Stimulated activated CD4-positive, alpha-beta T cell treated with anti-CD3 and anti-CD28 coated beads, Interleukin-12 subunit alpha, Interleukin-12 subunit beta, amount 100 ng/mL, for 4 hours (primary cell): Measurements from ENCODE around the gene PUS7L.
A peak's percentile ranks its signal among the peaks of the same experiment; 100 is the strongest.
"Not testable (repeated sequence)": the region's sequence is repeated elsewhere in the genome, so short reads cannot be mapped to it uniquely, and the experiment has no call there.

ENCODE experiments used
- DNase-seq: peaks from one replicate; pipeline ENCODE4 v3.0.0-alpha.2; 2020

PUS7L gene, protein sequence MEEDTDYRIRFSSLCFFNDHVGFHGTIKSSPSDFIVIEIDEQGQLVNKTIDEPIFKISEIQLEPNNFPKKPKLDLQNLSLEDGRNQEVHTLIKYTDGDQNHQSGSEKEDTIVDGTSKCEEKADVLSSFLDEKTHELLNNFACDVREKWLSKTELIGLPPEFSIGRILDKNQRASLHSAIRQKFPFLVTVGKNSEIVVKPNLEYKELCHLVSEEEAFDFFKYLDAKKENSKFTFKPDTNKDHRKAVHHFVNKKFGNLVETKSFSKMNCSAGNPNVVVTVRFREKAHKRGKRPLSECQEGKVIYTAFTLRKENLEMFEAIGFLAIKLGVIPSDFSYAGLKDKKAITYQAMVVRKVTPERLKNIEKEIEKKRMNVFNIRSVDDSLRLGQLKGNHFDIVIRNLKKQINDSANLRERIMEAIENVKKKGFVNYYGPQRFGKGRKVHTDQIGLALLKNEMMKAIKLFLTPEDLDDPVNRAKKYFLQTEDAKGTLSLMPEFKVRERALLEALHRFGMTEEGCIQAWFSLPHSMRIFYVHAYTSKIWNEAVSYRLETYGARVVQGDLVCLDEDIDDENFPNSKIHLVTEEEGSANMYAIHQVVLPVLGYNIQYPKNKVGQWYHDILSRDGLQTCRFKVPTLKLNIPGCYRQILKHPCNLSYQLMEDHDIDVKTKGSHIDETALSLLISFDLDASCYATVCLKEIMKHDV

DNA sequence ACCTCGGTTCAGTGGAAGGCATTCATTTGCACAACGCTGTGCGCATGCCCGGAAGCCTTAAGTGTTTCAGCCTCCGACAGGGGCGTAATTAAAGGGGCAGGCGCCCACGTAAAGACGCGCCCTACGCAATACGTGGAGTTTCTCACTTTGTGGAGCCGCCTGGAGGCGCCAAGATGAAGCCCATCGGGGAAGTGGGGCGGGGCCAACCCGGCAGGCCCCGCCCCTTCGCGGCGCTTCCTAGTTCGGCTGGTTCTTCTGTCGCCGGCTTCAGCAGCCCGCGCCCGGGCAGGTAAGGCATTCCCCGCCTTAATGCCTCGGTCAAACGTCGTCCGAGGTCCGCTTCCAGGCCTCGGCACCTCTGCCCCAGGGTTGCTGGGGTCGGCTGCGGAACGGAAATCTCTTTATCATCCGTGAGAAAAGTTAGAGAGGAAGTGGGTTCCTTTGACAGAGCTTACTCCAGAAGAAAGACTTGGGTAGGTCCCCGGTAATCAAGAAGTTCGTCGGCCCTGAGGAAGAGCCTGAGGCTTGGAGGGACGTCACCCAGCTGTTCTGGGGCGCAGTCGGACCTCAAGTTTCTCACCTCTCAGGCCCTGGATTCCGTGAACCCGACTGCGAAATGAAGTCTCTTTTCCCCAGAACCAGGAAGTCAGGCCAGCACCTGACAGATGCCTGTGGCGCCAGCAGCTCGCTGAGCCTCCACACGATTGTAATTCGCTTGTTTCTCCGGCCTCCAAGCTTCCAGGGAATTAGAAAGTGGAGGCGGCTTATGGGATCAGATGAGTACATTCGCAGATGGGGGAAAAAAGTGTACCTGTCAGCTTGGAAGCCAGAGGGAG, at the start of gene PUS7L, which contains the start of gene IRAK4:
Gene PUS7L, minus strand, starts transcription at position 63 of the 836 bp plus-strand sequence. CDS start 3,545 bp downstream, outside the sequence.
Gene IRAK4, plus strand, starts transcription at position 224 of the 836 bp plus-strand sequence. CDS start 9,161 bp downstream, outside the sequence.
- DNase-seq, result peak; percentile 91

DNA sequence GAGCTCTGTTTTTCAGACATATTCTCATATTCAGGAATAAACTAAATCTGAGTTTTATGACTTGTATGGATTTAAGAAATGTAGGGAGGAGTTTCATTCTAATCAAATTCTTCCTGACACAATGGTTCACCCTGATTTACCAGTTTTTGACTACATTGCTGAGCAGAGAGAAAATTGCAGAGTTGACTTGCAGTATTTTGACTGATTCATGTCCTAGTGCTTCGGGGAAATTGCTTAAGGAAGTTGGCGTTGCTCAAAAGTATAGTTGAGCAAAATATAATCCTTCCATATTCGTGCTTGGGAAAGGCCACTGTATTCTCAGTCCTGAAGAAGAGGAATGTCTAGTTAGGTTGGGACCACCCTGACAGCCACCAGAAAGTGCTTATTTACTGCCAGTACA, 48.8 kb upstream of the PUS7L start:
- DNase-seq, result no peak

DNA sequence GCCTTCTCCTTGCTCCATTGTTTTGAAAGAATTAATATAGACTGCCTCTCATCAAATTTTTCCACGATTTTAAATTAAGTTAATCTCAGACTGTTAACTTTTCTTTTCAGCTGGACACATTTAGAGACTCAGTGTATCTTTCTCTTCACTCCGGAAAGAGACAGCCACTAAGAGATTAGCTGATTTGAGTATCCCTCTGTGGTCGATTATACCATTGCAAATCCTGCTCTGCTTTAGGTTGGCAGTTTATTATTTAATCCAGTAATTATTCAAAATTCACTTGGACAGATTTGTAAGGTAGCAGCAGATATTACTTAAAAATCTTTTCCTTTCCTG, 48.1 kb upstream of the PUS7L start:
- no peak for DNase-seq

DNA sequence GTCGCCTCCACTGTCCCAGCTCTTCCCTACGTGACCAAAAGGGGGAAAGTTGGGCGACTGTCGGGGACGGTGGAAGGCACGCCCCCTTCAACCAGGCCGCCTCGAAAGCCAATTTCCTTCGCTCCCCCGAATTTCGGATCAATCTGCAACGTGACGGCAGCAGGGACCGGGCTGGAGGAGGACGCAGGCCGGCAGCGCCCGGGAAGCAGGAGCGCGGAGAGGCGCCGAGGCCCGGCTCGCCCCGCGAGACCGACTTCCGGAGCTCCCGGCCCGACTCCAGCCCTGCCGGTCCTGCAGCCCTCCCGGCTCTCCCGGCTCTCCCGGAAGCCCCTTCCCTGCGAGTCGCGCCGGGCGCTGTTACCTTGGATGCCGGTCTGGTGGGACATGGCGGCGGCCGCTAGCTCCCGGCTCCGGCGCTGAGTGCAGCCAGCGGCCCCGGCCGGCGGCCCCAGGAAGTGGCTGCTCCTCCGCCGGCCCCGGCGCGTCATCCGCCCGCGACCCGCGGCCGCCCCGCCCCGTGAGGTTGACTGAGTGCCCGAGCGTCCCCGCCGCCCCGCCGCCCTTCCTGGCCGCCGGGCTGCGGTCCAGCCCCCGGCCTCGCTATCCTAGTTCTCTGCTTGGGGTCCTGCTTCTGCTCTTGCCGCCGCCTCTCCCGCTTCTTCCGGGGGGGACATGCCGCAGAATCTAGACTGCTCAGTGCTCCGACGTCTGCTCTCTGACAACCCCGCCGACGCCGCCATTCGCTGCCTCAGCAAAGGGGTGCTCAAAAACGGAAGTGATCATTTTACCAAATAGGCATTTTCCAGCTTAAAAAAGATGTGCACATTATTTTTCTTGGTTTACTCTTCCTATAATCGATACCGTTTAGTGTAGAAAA, 47.5 kb upstream of the PUS7L start, which contains the start of gene TWF1:
Gene TWF1, minus strand, starts transcription at position 458 of the 877 bp plus-strand sequence. Its CDS starts 72 bp downstream, at position 386.
- peak; percentile 85 for DNase-seq

DNA sequence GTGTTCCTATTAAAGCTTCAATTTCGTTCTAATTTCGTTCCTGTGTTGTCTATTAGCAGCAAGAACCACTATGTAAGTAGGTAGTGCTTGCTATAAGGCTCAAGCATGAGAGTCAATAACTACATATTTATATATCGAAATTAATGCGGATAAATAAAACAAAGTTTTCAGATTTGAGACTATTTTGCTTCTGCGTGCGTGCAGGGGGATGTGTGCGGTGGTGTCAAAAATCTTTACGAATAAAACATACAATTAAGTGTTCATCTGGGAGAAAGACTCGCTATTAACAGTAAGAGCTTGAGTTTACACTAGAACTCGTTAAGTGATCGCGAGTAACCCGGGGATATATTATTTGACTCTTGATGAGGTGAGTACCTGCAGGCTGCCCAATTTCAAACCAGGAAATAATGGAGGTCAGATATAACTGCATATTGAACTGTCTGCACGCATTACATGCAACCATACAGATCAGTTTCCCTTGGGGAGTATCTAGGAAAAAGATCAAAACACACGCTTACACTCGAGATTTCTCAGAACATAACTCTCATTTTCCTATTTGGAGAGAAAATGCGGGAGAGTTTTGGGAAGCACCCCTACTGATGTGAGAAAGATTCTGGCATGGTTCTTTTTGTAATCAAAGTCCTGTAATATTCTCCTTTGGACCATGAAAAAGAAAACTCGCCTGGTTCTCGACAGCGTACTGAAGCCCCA, 46.7 kb upstream of the PUS7L start:
- DNase-seq, result no peak

DNA sequence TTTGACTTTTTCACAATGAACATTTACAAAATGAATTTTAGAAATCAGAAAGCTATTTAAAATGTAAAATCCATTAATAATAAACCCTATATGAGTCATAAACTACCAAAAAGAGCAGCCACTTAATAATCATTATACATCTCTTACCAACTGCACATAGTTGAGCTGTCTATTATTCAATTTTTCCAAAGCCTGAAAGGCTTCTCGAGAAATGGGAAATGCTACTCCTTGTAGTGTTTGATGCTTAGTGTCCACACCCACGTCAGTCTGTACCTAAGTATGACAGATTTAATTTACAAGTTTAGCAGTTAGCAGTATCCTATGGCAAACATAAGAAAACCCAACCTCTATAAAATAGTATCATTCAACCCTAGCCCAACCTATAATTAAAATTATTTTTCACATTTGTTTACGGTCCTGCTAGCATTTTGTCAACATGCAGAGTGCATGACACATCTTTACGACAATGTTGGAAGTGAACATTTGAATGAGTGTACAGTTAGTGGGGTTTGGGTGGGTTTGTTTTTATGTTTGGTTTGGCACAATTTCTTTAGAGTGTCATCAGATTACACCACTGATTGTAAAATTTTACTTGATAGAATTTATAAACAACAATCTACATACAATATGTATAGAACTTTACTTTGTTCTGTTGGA, 39.1 kb upstream of the PUS7L start:
- no peak for DNase-seq

DNA sequence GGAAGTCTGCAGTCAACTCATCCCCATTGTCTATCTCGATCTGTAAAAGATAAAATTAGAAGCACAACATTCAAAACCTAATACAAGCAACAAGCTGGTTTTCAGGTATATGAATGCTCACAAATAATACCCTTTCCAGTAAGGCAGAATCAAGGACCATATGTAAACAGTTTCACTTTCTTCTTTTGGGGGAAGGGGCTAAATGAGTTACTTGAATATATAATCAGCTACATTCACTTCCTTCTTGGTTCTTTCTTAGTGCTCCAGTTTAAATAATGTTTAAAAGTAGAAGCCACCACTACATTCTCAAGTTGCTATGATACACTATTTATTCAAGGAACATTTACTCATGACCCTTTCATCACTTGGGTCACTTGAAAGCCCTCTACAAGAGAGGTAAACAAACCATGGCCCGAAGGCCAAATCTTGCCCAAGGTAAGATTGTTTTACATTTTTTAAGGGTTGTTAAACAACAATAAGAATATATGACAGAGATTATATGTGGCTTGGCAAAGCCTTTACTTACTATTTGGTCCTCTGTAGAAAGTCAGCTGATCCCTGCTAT, 37.2 kb upstream of the PUS7L start:
- DNase-seq, result no peak

DNA sequence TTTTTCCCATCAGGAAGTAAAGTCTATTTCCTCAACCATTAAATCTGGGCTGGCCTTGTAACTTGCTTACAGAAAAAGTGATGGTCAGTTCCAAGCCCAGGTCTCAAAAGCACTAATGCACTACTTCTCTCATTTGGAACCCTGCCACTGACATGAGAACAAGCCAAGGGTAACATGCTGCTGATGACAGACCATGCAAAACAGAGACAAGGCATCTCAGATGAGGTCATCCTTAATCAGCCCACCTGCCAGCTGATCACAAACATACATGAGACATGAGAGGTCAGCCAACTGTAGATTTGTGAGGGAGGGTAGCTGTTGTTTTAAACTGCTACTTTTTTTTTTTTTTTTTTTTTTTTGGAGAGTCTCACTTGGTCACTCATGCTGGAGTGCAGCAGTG, 31.4 kb upstream of the PUS7L start:
- no peak for DNase-seq

DNA sequence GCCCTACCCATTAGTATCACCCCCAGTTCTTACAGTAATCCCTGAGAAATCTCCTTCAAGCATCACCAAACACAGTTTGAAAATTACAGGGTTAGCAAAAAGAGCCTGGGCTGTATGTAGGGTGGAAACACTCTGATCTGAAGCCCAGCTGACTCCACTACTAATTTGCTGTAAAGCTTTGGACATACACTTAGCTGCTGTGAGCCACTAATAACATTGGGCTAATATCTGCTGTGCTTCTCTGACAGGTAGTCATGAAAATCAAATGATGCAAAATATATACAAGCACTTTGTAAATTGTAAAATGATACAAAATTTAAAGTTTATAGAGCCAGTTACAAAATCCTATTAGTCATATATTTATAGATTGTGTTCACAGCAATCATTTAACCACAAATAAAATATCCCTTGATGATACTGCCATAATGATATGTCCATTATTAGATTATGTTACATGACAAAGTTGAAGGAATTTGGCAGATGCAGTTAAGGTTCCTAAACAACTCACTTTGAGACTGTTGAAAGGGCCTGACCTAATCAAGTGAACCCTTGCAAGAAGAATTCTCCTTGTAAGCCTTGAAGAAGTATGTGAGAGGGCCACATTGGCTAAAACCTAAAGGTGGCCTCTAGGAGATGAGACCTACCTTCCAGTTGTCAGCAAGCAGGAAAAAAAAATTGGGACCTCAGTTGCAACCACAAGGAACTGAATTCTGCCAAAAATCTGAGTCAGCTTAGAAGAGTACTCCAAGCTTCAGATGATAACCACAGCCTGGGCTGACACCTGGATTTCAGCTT, 28.5 kb upstream of the PUS7L start:
- no peak for DNase-seq

DNA sequence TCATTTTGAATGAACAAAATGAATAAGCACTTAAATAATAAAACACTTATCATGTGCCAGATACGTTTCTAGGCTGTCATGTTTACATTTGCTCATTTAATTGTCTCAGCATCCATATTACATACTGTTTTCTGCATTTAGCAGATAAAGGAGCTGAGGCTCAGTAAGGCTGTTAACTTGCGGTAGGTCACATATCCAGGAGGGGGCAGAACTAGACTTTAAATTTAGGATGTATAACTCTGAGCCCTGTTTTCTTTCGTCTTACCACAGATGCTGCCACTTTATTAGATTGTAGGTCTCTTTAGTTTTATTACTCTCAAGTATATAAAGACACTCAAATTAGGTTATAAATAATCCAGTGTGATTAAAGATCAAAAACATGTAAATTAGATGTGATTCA, 17.9 kb upstream of the PUS7L start:
- no peak for DNase-seq

DNA sequence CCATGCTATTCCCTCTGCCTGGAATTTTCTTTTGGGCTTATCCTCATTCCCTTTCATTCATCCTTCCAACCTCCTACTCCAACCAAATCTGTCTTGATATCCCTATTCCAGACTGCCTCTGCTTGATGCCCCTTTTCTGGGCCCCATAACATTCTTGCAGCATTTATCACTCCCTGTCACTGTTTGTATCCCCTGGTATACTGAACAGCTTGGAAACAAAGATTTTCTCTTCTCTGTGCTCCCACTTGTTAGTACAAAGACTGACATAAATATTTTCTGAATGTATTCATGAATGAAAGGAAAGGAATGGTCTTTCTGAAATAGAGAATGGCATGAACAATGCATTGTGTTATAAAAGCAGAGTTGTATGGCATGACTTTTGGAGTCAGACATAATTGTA, 7.7 kb upstream of the PUS7L start:
- DNase-seq, result no peak

DNA sequence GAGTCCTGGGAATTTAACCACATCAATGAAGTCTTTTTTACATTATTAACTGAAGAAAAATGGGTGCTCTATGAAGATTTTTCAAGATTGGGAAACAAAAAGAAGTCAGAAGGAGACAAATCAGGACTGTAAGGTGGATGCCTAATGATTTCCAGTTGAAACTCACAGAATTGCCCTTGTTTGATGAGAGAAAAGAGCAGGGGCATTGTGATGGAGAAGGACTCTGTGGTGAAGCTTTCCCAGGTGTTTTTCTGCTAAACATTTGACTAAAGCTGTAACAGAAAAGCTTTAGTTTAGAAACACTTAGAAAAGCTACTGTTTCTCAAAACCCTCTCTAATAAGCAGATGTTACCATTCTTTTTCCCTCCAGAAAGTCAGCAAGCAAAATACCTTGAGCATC, 5.9 kb upstream of the PUS7L start:
- no peak for DNase-seq

DNA sequence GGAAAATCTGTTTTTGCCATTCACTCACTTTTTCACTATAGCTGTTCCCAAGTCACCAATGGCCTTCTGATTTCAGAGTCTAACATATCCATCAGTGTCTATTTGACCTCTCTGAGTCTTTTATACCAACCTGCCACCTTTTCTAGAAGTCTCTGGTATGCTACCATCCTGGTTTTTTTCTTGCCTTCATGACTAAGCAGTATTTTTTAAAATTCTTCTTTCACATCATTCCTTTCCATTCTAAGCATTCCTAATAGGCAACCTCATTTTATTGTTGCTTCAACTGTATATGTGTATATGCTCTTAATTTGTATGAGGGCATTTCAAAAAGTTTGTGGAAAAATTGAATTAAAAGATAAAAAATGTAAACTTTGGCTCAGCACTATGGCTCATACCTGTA, 5.2 kb upstream of the PUS7L start:
- no peak for DNase-seq

DNA sequence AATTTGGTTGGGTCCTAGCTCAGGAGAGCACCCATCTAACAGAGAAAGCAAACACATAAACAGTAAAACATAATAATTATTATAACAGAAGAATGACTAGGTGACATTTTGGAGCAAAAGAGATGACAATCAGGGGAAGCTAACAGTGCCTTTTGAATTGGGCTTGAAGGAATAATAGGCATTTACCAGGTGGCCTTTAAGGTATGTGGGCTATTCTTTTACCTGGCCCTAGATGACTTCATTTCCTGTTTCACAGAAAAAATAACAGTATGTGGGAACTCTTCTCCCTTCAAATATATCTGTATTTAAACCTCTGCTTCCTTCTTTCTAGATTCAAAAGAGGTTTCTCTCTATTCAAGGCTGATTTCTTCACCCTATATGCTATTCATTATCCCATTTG, 4.0 kb upstream of the PUS7L start:
- DNase-seq, result no peak

DNA sequence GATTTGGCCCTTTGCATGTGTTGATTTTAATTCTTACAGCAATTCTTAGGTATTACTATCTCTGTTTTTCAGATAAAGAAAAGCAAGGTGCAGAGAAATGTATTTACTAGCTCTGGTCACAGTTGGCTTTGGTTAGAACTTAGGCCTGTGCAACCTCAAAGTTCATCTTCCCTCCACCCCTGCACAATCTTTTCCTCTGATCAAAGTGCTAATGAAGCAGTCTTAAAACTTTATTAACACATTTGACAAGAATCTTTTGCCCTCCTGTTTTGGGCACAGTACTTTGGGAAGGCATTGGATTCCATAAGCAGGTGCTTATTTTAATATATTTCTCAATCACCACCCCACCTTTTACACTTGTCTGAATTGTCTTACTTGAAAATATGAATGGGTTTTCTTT, 2.9 kb upstream of the PUS7L start:
- DNase-seq, result no peak

DNA sequence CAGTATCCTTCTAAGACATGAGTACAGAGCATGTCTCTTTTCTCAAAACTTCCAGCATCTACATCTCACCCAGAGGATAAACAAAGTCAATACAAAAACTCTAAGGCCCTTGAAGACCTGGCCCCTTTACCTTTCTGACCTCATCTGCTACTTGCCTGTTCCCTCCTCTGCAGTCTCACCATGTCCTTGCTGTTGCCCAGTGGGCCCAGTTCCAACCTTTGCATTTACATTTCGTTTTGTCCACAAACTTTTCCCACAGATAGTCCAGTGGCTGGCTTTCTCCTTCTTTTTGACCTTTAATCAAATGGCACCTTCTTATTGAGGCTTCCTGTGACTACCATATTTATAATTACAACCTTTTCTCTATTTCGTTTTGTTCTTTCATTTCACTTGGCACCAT, 1.8 kb upstream of the PUS7L start:
- no peak for DNase-seq

DNA sequence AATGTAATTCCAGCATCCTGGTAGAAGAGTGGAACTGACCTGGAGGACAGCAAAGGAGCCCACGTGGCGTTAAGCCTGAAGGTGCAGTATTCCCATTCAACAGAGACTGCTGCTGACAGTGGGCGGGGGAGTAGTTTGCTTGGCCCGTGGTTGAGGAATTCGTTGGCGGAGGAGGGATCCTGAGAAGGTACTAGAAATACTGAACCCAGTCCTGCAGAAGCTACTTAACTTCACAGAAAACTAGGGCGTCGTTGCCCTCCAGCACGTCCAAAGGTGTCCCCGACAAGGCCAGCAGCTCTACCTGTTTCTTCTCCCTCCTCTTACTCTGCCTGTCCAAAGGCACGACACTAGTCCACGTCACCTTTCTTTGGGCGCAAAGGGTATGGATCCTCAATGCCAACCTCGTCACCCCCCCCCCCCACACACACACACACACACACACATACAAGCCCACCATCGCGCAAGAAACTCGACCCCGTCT, 303 bp downstream of the PUS7L start:
- peak; percentile 25 for DNase-seq

DNA sequence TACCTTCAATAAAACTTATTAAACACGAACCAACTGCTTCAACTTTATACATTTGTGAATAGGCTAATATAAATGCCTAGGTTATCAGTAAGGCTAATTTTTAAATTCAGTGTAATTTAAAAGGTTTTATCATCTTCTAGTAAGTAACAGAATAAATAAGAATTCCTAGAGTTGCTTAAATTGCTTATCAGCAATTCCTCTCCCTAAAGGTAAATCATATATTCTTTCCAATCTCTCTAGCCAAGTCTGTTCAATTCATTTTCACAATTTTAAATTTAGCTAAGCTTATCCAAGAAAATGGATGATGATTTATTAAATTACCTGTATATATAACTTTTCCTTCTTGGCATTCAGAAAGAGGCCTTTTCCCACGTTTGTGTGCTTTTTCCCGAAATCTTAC, 4.6 kb downstream of the PUS7L start:
- DNase-seq, result no peak

DNA sequence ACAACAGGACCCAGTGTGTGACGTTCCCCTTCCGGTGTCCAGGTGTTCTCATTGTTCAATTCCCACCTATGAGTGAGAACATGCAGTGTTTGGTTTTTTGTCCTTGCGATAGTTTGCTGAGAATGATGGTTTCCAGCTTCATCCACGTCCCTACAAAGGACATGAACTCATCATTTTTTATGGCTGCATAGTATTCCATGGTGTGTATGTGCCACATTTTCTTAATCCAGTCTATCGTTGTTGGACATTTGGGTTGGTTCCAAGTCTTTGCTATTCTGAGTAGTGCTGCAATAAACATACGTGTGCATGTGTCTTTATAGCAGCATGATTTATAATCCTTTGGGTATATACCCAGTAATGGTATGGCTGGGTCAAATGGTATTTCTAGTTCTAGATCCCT, 7.2 kb downstream of the PUS7L start:
- DNase-seq, result not testable (repeated sequence)

DNA sequence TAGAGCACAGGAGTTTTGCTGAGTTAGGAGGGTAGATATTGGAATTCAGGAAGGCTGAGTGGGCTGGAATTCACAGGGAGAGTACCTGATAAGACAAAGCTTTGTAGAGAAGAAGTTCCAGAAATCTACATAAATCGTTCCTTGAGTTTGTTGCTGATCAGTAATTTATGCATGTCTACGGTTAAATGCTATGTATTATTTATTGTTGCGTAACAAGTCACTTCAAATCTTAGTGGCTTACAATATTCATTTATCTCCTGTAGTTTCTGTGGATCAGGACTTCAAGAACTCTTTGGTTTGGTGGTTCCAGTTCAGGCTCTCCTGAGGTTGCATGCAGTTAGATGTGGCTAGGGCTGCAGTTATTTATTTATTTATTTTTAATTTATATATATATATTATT, 7.8 kb downstream of the PUS7L start:
- DNase-seq, result no peak
